HCT116 (cell line): Measurements from ENCODE around the gene KCNQ1OT1. TPM values are rescaled to one million over a fixed set of nuclear protein-coding genes. Genes with fewer than 3 reads are reported as not detected.

Experiments
- ATAC-seq: fragments of 200-7000 bp; cut with Tn5 transposase; 2 replicates; pipeline ENCODE4 v1.9.1; 2020; ENCODE audit warnings: mild to moderate bottlenecking, moderate library complexity
- BruUV-seq: library from RNA; stranded (reverse); fragments of 400-500 nt; replicated peaks from 2 replicates; lab custom pipeline; 2021; lab: Mats Ljungman, UMichigan
- CTCF ChIA-PET: fragments of 300-600 bp; sonication (Branson Sonifier 250); formaldehyde crosslinking; loops from one replicate; lab custom pipeline; 2021; ENCODE audit warnings: antibody characterized with exemption; lab: Charles Lee
- POLR2A ChIA-PET: fragments of 300-600, 350-600 bp; sonication (Branson Sonifier 250); formaldehyde crosslinking; loops from one replicate; lab custom pipeline; 2021; ENCODE audit warnings: antibody characterized with exemption; lab: Charles Lee
- RAD21 ChIA-PET, 2 experiments: fragments of 300-600 bp; sonication (Branson Sonifier 250); formaldehyde crosslinking; loops; one replicate each; lab custom pipeline; 2023; ENCODE audit warnings: low total read pairs in 2 of 2; ENCODE audit not compliant: uncharacterized antibody in 2 of 2, unreplicated experiment in 2 of 2, low non-redundant PET in 1 of 2; lab: Charles Lee
- DNase-seq: peaks from one replicate; pipeline ENCODE4 v3.0.0-alpha.2; 2010; ENCODE audit warnings: low read depth, low spot score
- H2AFZ ChIP-seq: fragments of 200-600 bp; shearing (Covaris generic), sonication (generic); 2 replicates; pipeline ENCODE4 v1.6.1; 2017; ENCODE audit warnings: low read depth, mixed run types, mixed read lengths, antibody characterized with exemption, low read length; ENCODE audit not compliant: poor library complexity, severe bottlenecking
- H3K27ac ChIP-seq: 2 replicates; pipeline ENCODE4 v1.5.1; 2012; ENCODE audit warnings: low read depth, low read length
- H3K27me3 ChIP-seq: fragments of 200-600 bp; sonication (generic); 2 replicates; pipeline ENCODE4 v1.6.1; 2016; ENCODE audit warnings: mixed run types, low read length, mixed read lengths; ENCODE audit not compliant: insufficient read depth
- H3K36me3 ChIP-seq, 2 experiments: fragments of 200-500 bp in 1 of 2; fragments of 200-600 bp in 1 of 2; sonication (Bioruptor generic) in 1 of 2; sonication (generic) in 1 of 2; 2 replicates each; pipeline versions ENCODE4 v1.5.1 to v1.6.1; 2014 to 2016; ENCODE audit warnings: low read length in 2 of 2, inconsistent platforms in 1 of 2, mixed read lengths in 1 of 2, mixed run types in 1 of 2; ENCODE audit not compliant: insufficient read depth in 2 of 2, control insufficient read depth in 1 of 2
- H3K4me1 ChIP-seq, 2 experiments: fragments of 200-600 bp in 1 of 2; sonication (generic) in 1 of 2; 2 replicates each; pipeline versions ENCODE4 v1.5.1 to v1.6.1; 2012 to 2017; ENCODE audit warnings: low read length in 2 of 2, inconsistent platforms in 1 of 2, mild to moderate bottlenecking in 1 of 2, mixed read lengths in 1 of 2, mixed run types in 1 of 2, moderate library complexity in 1 of 2; ENCODE audit not compliant: insufficient read depth in 2 of 2, control insufficient read depth in 1 of 2
- H3K4me2 ChIP-seq: fragments of 200-600 bp; sonication (generic); 2 replicates; pipeline ENCODE4 v1.6.1; 2017; ENCODE audit warnings: mixed run types, low read length, mixed read lengths
- H3K4me3 ChIP-seq, 2 experiments: fragments of 200-600 bp in 1 of 2; sonication (generic) in 1 of 2; replicated peaks in 1 of 2; 2 replicates each; pipeline ENCODE4 v1.5.1; 2011 to 2016; ENCODE audit warnings: low read length in 2 of 2, control low read depth in 1 of 2, low read depth in 1 of 2, mild to moderate bottlenecking in 1 of 2, mixed read lengths in 1 of 2, mixed run types in 1 of 2
- H3K79me2 ChIP-seq: fragments of 200-600 bp; sonication (generic); 2 replicates; pipeline ENCODE4 v1.6.1; 2017; ENCODE audit warnings: mild to moderate bottlenecking, mixed run types, low read length, moderate library complexity, mixed read lengths; ENCODE audit not compliant: insufficient read depth
- H3K9ac ChIP-seq: fragments of 200-600 bp; sonication (generic); 2 replicates; pipeline ENCODE4 v1.6.1; 2016; ENCODE audit warnings: low read length, mixed read lengths
- H3K9me2 ChIP-seq: fragments of 200-600 bp; sonication (generic), shearing (Covaris generic); 2 replicates; pipeline ENCODE4 v1.6.1; 2017; ENCODE audit warnings: mixed run types, mild to moderate bottlenecking, moderate library complexity; ENCODE audit not compliant: insufficient read depth
- H3K9me3 ChIP-seq, 2 experiments: fragments of 200-500 bp in 1 of 2; fragments of 200-600 bp in 1 of 2; sonication (Bioruptor generic) in 1 of 2; sonication (generic) in 1 of 2; 2 replicates each; pipeline ENCODE4 v1.6.1; 2014 to 2017; ENCODE audit warnings: low read length in 2 of 2, mixed read lengths in 2 of 2, inconsistent platforms in 1 of 2, low read depth in 1 of 2, mild to moderate bottlenecking in 1 of 2, mixed run types in 1 of 2, moderate library complexity in 1 of 2; ENCODE audit not compliant: control insufficient read depth in 1 of 2, insufficient read depth in 1 of 2
- H4K20me1 ChIP-seq: fragments of 200-600 bp; sonication (generic), shearing (Covaris generic); 2 replicates; pipeline ENCODE4 v1.6.1; 2017; ENCODE audit warnings: mixed run types, mild to moderate bottlenecking, moderate library complexity; ENCODE audit not compliant: insufficient read depth
- ATF3 ChIP-seq: IDR thresholded peaks from 2 replicates; pipeline ENCODE4 v1.6.1; 2012
- CBX3 ChIP-seq: IDR thresholded peaks from 2 replicates; pipeline ENCODE4 v1.6.1; 2012; ENCODE audit warnings: low read depth
- CEBPB ChIP-seq: IDR thresholded peaks from 2 replicates; pipeline ENCODE4 v1.6.1; 2012; ENCODE audit warnings: low read depth
- EGR1 ChIP-seq: IDR thresholded peaks from 2 replicates; pipeline ENCODE4 v1.6.1; 2012; ENCODE audit warnings: low read depth
- ELF1 ChIP-seq: IDR thresholded peaks from 2 replicates; pipeline ENCODE4 v1.6.1; 2012; ENCODE audit warnings: low read depth, borderline replicate concordance
- EZH2phosphoT487 ChIP-seq: fragments of 200-600 bp; IDR thresholded peaks from 2 replicates; pipeline ENCODE4 v1.6.1; 2018; ENCODE audit warnings: antibody characterized with exemption, borderline replicate concordance
- FOSL1 ChIP-seq: IDR thresholded peaks from 2 replicates; pipeline ENCODE4 v1.6.1; 2012; ENCODE audit warnings: low read depth
- JUND ChIP-seq: IDR thresholded peaks from 2 replicates; pipeline ENCODE4 v1.6.1; 2012
- MAX ChIP-seq: IDR thresholded peaks from 2 replicates; pipeline ENCODE4 v1.6.1; 2012
- POLR2AphosphoS5 ChIP-seq: IDR thresholded peaks from 2 replicates; pipeline ENCODE4 v1.6.1; 2011; ENCODE audit warnings: mild to moderate bottlenecking, low read depth, low read length, moderate library complexity
- RAD21 ChIP-seq: IDR thresholded peaks from 2 replicates; pipeline ENCODE4 v1.6.1; 2012; ENCODE audit warnings: low read depth, mild to moderate bottlenecking
- REST ChIP-seq: IDR thresholded peaks from 2 replicates; pipeline ENCODE4 v1.6.1; 2012; ENCODE audit warnings: low read depth
- SIN3A ChIP-seq: IDR thresholded peaks from 2 replicates; pipeline ENCODE4 v1.6.1; 2012; ENCODE audit warnings: low read depth
- SP1 ChIP-seq: IDR thresholded peaks from 2 replicates; pipeline ENCODE4 v1.6.1; 2012; ENCODE audit warnings: low read depth
- SRF ChIP-seq: IDR thresholded peaks from 2 replicates; pipeline ENCODE4 v1.6.1; 2012; ENCODE audit warnings: low read depth
- TCF7L2 ChIP-seq: IDR thresholded peaks from 2 replicates; pipeline ENCODE4 v1.7.0; 2011; ENCODE audit warnings: borderline replicate concordance, inconsistent platforms; ENCODE audit not compliant: insufficient read depth, insufficient read length; ENCODE audit errors: extremely low read depth
- YY1 ChIP-seq: IDR thresholded peaks from 2 replicates; pipeline ENCODE4 v1.6.1; 2011; ENCODE audit warnings: low read length, low read depth, moderate library complexity, mild to moderate bottlenecking; ENCODE audit not compliant: insufficient replicate concordance; ENCODE audit errors: extremely low read depth
- ZFX ChIP-seq: fragments of 450-650 bp; IDR thresholded peaks from 2 replicates; pipeline ENCODE4 v1.6.1; 2017
- ZNF274 ChIP-seq: fragments of 200-500 bp; sonication (Bioruptor generic); IDR thresholded peaks from 2 replicates; pipeline ENCODE4 v1.6.1; 2014; ENCODE audit warnings: mild to moderate bottlenecking, low read depth, low read length, inconsistent platforms
- intact Hi-C: fragments of 100-400 bp; cut with micrococcal nuclease; formaldehyde crosslinking; loops from 2 replicates; pipeline ENCODE4 v1.10.0; 2022
- total RNA-seq: library from RNA; stranded (reverse); gene quantifications from one replicate; pipeline ENCODE4 v1.2.1, GENCODE V29; 2021; ENCODE audit not compliant: unreplicated experiment

Gene KCNQ1OT1
- total RNA-seq, 1 experiment from 2014 or later: 1.1 TPM

- Histone ChIP-seq H3K4me2 (no peak overlapping the region), H3K4me1 (no peaks in the 10 kb centered on the region), H3K36me3 (no peaks in the 10 kb centered on the region), H3K27ac (no peak overlapping the region), H3K27me3 (no peaks in the 10 kb centered on the region), H3K4me3 (no peak overlapping the region), H3K9ac (no peak overlapping the region), H2AFZ (no peak overlapping the region), H3K79me2 (no peaks in the 10 kb centered on the region), H3K9me3 (no peaks in the 10 kb centered on the region), H4K20me1 (no peaks in the 10 kb centered on the region), H3K9me2 (no peaks in the 10 kb centered on the region)
- intact Hi-C loops: no loop called here
- ChIA-PET RAD21 (no interaction called here), CTCF (no interaction called here), POLR2A (no interaction called here)
- ATAC-seq (no peak), DNase-seq (no peak)
- BruUV-seq: no TSS peak
- TF ChIP-seq JUND (no peak), ZNF274 (no peak), ZFX (no peak), RAD21 (no peak), FOSL1 (no peak), EZH2phosphoT487 (no peak), SRF (no peak), ATF3 (no peak), TCF7L2 (no peak), SIN3A (no peak), SP1 (no peak), EGR1 (no peak), REST (no peak), YY1 (no peak), CBX3 (no peak), ELF1 (no peak), CEBPB (no peak), POLR2AphosphoS5 (no peak), MAX (no peak)
Observed at GRCh38 chr11:2731130-2732125, 31.6 kb upstream of the KCNQ1OT1 start.
